ENCODE results near the gene NRF1. TPM values are rescaled to one million over a fixed set of nuclear protein-coding genes. Genes with fewer than 3 reads are reported as not detected.

The NRF1 gene
- total and polyA plus RNA-seq, 2 of the 13 experiments (the other 11 are each of a cell fraction or from before 2014, with no cell fraction given), result 9.3 to 10.1 TPM

DNA sequence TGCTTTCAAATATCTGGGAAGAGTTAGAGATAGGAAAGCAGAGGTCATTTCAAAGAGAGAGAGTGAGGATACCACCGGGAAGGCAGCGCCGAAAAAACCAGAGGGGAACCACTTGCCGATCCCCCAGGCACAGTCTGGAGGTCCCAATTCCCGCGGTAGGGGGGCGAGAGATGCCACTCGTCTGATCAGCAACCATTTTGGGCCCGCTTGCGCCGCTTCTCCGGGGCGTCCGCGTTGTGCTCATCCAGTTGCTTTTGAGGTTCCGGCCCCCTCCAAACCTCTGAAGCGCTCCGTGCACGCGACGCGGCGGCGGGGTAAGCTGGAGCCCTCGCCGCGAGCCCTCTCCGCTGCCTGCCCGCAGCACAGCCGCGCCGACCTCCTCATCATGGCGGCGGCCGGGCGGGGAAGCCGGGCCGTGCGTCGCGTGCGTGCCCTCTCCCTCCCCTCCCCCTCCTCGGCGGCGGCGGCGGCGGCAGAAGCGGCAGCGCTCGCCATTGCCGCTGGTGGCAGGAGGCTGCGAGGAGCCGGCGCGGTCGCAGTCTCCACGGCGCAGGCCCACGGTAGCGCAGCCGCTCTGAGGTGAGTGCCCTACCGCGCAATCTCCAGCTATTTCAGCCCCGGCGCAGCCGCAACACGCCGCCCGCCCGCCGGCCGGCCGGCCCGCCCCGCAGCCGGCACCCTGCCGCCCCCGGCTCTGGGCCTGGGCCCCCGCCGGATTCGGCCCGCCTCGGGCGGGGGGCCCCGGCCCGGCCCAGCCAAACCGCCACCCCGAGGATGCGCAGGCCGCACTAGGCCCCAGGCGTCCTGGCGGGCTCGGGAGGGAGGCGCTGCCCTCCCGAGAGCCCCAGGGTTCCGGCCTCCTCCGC, at the start of gene NRF1 (continued):
- TF ChIP-seq, protein P1, sequence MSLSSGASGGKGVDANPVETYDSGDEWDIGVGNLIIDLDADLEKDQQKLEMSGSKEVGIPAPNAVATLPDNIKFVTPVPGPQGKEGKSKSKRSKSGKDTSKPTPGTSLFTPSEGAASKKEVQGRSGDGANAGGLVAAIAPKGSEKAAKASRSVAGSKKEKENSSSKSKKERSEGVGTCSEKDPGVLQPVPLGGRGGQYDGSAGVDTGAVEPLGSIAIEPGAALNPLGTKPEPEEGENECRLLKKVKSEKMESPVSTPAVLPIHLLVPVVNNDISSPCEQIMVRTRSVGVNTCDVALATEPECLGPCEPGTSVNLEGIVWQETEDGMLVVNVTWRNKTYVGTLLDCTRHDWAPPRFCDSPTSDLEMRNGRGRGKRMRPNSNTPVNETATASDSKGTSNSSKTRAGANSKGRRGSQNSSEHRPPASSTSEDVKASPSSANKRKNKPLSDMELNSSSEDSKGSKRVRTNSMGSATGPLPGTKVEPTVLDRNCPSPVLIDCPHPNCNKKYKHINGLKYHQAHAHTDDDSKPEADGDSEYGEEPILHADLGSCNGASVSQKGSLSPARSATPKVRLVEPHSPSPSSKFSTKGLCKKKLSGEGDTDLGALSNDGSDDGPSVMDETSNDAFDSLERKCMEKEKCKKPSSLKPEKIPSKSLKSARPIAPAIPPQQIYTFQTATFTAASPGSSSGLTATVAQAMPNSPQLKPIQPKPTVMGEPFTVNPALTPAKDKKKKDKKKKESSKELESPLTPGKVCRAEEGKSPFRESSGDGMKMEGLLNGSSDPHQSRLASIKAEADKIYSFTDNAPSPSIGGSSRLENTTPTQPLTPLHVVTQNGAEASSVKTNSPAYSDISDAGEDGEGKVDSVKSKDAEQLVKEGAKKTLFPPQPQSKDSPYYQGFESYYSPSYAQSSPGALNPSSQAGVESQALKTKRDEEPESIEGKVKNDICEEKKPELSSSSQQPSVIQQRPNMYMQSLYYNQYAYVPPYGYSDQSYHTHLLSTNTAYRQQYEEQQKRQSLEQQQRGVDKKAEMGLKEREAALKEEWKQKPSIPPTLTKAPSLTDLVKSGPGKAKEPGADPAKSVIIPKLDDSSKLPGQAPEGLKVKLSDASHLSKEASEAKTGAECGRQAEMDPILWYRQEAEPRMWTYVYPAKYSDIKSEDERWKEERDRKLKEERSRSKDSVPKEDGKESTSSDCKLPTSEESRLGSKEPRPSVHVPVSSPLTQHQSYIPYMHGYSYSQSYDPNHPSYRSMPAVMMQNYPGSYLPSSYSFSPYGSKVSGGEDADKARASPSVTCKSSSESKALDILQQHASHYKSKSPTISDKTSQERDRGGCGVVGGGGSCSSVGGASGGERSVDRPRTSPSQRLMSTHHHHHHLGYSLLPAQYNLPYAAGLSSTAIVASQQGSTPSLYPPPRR (CRISPR knock-in tag; IDR thresholded peaks at IDR 0.05; ENCODE audit: borderline replicate concordance), result no peak
- TF ChIP-seq ZMYM3 (CRISPR knock-in tag; IDR thresholded peaks at IDR 0.05) (no peak; the same call in 1 of the 2 replicates), NFATC3 (CRISPR knock-in tag; IDR thresholded peaks at IDR 0.05) (no peak), CBFB (CRISPR knock-in tag; IDR thresholded peaks at IDR 0.05) (peak; percentile 77; the same call in 1 of the 2 replicates), ZBTB38 (CRISPR knock-in tag; IDR thresholded peaks at IDR 0.05) (peak; percentile 92), MBD4 (IDR thresholded peaks at IDR 0.05; ENCODE audit: borderline replicate concordance, low read length) (no peak), BCL6 (CRISPR knock-in tag; IDR thresholded peaks at IDR 0.05) (0 out of 2 replicates have a peak, but pooled peaks have one; percentile 12), ZNF589 (CRISPR knock-in tag; conservative IDR thresholded peaks at IDR 0.05) (no peak; the same call in 1 of the 2 replicates), ZKSCAN8 (CRISPR knock-in tag; IDR thresholded peaks at IDR 0.05; ENCODE audit: borderline replicate concordance) (no peak), ZFP36L1 (CRISPR knock-in tag; IDR thresholded peaks at IDR 0.05) (no peak), ZNF879 (CRISPR knock-in tag; IDR thresholded peaks at IDR 0.05) (no peak)
- TF ChIP-seq, protein P2, sequence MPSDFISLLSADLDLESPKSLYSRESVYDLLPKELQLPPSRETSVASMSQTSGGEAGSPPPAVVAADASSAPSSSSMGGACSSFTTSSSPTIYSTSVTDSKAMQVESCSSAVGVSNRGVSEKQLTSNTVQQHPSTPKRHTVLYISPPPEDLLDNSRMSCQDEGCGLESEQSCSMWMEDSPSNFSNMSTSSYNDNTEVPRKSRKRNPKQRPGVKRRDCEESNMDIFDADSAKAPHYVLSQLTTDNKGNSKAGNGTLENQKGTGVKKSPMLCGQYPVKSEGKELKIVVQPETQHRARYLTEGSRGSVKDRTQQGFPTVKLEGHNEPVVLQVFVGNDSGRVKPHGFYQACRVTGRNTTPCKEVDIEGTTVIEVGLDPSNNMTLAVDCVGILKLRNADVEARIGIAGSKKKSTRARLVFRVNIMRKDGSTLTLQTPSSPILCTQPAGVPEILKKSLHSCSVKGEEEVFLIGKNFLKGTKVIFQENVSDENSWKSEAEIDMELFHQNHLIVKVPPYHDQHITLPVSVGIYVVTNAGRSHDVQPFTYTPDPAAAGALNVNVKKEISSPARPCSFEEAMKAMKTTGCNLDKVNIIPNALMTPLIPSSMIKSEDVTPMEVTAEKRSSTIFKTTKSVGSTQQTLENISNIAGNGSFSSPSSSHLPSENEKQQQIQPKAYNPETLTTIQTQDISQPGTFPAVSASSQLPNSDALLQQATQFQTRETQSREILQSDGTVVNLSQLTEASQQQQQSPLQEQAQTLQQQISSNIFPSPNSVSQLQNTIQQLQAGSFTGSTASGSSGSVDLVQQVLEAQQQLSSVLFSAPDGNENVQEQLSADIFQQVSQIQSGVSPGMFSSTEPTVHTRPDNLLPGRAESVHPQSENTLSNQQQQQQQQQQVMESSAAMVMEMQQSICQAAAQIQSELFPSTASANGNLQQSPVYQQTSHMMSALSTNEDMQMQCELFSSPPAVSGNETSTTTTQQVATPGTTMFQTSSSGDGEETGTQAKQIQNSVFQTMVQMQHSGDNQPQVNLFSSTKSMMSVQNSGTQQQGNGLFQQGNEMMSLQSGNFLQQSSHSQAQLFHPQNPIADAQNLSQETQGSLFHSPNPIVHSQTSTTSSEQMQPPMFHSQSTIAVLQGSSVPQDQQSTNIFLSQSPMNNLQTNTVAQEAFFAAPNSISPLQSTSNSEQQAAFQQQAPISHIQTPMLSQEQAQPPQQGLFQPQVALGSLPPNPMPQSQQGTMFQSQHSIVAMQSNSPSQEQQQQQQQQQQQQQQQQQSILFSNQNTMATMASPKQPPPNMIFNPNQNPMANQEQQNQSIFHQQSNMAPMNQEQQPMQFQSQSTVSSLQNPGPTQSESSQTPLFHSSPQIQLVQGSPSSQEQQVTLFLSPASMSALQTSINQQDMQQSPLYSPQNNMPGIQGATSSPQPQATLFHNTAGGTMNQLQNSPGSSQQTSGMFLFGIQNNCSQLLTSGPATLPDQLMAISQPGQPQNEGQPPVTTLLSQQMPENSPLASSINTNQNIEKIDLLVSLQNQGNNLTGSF (CRISPR knock-in tag; IDR thresholded peaks at IDR 0.05), result peak; percentile 50; the same call in 1 of the 2 replicates
- TF ChIP-seq, protein P3, sequence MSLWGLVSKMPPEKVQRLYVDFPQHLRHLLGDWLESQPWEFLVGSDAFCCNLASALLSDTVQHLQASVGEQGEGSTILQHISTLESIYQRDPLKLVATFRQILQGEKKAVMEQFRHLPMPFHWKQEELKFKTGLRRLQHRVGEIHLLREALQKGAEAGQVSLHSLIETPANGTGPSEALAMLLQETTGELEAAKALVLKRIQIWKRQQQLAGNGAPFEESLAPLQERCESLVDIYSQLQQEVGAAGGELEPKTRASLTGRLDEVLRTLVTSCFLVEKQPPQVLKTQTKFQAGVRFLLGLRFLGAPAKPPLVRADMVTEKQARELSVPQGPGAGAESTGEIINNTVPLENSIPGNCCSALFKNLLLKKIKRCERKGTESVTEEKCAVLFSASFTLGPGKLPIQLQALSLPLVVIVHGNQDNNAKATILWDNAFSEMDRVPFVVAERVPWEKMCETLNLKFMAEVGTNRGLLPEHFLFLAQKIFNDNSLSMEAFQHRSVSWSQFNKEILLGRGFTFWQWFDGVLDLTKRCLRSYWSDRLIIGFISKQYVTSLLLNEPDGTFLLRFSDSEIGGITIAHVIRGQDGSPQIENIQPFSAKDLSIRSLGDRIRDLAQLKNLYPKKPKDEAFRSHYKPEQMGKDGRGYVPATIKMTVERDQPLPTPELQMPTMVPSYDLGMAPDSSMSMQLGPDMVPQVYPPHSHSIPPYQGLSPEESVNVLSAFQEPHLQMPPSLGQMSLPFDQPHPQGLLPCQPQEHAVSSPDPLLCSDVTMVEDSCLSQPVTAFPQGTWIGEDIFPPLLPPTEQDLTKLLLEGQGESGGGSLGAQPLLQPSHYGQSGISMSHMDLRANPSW (CRISPR knock-in tag; IDR thresholded peaks at IDR 0.05; ENCODE audit: borderline replicate concordance), result no peak
